Measurements from ENCODE around the gene CLGN.

CLGN gene

GRCh38 chr4:140388015-140388414, 39.4 kb downstream of the CLGN start:
- no peak overlapping the region for H3K4me2 ChIP-seq
- no peak overlapping the region for H3K4me3 ChIP-seq
- no peak for TF ChIP-seq Cebpa-rat (IDR thresholded peaks at IDR 0.05)
- no peak overlapping the region for H3K9ac ChIP-seq
- no peaks in the 10 kb centered on the region for H3K9me3 ChIP-seq (replicated peaks in 1 of 11)
- no peak overlapping the region for H3K27ac ChIP-seq
- H3K27me3 ChIP-seq = no peaks in the 10 kb centered on the region
- peaks cover under 1 to 18% (median 9%) of the 10 kb centered on the region in 11 experiments; a peak in 20 of 22 replicates for H3K36me3 ChIP-seq
- H4K20me1 ChIP-seq = no peaks in the 10 kb centered on the region
- no peaks in the 10 kb centered on the region; a peak in 1 of 20 replicates for H3K4me1 ChIP-seq

- no peaks in the 10 kb centered on the region; a peak in 1 of 20 replicates for H3K4me1 ChIP-seq
- H3K27ac ChIP-seq = no peak overlapping the region
- H3K9ac ChIP-seq = no peak overlapping the region
- peaks cover 24 to 58% (median 41%) of the 10 kb centered on the region in 11 experiments for H3K36me3 ChIP-seq
- no peaks in the 10 kb centered on the region for H3K9me3 ChIP-seq (replicated peaks in 1 of 11)
- H3K4me2 ChIP-seq = no peak overlapping the region
- peaks cover 0 to 7% (median 0%) of the 10 kb centered on the region in 11 experiments; a peak in 4 of 22 replicates for H4K20me1 ChIP-seq
- H3K4me3 ChIP-seq = no peak overlapping the region
- no peak for TF ChIP-seq Cebpa-rat (IDR thresholded peaks at IDR 0.05)
- no peaks in the 10 kb centered on the region for H3K27me3 ChIP-seq
Measured at GRCh38 chr4:140382732-140383131, 44.7 kb downstream of the CLGN start.

DNA sequence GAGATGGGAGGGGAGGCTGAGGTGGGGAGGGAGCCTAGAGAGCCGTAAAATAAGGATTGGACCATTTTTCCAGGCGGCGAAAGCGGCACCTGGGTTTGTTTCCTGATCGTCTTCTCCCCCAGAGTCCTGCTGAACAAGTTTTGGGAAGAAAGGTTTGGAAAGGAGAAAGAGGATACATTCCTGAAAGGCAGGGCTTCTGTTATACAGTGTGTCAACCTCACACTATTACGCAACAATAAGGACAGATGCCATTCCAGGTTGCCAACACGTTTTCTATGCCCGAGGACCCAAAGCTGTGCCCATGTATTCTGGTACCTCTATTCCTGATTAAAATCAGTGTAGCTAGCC, 53.3 kb downstream of the CLGN start:
- Histone ChIP-seq H3K4me1 (peaks cover 16 to 35% (median 25%) of the 10 kb centered on the region in 10 experiments), H4K20me1 (peaks cover 0 to 31% (median 18%) of the 10 kb centered on the region in 11 experiments; a peak in 12 of 22 replicates), H3K9ac (peak overlapping the region; percentile 81 to 92 (median 89)), H3K9me3 (replicated peaks in 1 of 11) (no peaks in the 10 kb centered on the region), H3K36me3 (peaks cover 0 to 3% (median 3%) of the 10 kb centered on the region in 11 experiments; a peak in 15 of 22 replicates), H3K27me3 (no peaks in the 10 kb centered on the region), H3K4me2 (peak overlapping the region; percentile 82 to 98 (median 93)), H3K4me3 (peak overlapping the region; percentile 74 to 95 (median 86)), H3K27ac (peak overlapping the region; percentile 59 to 90 (median 86); a peak in 21 of 22 replicates)
- peak; percentile 55 to 99 (median 95) for TF ChIP-seq Cebpa-rat (IDR thresholded peaks at IDR 0.05)

DNA sequence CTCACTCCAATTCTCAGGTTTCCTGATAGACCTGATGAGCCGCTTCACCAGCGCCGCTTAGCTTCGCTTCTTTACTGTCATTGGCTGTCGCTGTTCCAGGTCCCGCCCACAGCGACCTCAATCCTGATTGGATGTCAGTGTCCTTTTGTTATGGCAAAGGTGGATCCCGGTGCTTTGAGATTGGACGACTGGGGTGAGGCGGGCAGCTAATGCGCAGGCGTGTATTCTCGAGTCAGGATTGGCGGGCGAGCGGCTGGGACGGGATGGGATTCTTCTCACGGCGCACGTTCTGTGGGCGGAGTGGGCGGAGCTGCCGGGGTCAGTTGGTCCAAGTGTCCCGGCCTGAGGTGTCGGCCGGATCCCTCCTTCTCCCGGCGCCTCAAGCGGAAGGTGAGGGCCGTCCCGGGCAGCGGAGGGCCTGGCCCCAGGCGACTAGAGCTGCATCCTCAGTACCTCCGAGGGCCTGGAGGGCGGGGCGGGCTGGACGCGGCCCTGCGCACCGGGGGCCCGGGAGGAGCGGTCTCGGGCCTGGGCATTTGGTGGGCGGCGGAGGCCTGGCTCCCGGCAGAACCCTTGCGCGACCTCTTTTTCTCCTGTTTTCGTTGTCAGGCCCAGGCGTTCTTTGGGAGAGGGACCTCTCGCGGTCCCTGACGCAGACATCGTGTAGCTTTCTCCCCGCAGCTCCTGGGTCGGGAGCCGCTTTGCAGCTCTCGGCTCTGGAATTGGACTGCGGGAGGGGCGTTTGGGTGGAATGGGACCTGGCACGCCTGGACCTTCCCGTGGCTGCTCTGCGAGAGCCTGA, 53.9 kb downstream of the CLGN start, which contains the start of gene SCOC:
Gene SCOC (plus strand): TSS at position 319 of the 802 bp plus-strand sequence. CDS start 5,525 bp downstream, outside the sequence.
- H3K4me1 ChIP-seq = peaks cover 16 to 35% (median 25%) of the 10 kb centered on the region in 10 experiments
- H3K9me3 ChIP-seq (replicated peaks in 1 of 11) = no peaks in the 10 kb centered on the region
- H3K36me3 ChIP-seq = no peaks in the 10 kb centered on the region
- H3K27me3 ChIP-seq = no peaks in the 10 kb centered on the region
- peak within 1 kb of the TSS; percentile 74 to 95 (median 86) for H3K4me3 ChIP-seq
- peak within 1 kb of the TSS; percentile 81 to 92 (median 89) for H3K9ac ChIP-seq
- H4K20me1 ChIP-seq = peaks cover 0 to 29% (median 18%) of the 10 kb centered on the region in 11 experiments; a peak in 12 of 22 replicates
- H3K27ac ChIP-seq = peak within 1 kb of the TSS; percentile 59 to 90 (median 86); a peak in 21 of 22 replicates
- H3K4me2 ChIP-seq = peak within 1 kb of the TSS; percentile 83 to 98 (median 93)
- TF ChIP-seq Cebpa-rat (IDR thresholded peaks at IDR 0.05) = no peak

DNA sequence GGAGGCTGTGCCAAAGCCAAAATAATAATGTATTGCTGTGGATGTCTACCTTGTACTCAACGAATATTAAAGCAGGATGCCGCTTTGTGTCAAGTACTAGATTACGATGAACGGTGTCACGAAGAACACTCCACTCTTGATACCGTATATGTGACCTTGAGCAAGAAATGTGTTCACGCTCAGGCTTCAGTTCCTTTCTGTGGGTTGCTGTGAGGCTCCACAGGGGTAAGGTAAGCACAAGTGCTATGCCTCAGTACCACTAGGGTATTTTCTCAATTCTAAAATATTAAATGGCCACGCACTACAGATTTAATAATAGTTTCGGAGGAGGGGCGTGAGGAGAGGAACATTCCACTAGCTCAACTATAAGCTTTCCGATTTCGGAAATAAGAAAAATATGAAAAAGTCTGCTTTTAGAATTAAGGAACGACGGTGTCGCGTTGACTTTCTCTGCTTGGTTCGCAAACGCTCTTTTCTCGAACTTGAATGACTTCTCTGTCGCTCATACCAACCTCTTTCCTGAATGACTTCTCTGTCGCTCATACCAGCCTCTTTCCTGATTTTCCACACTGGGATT, 54.6 kb downstream of the CLGN start:
- peak overlapping the region; percentile 66 to 92 (median 89) for H3K9ac ChIP-seq
- no peaks in the 10 kb centered on the region for H3K27me3 ChIP-seq
- TF ChIP-seq Cebpa-rat (IDR thresholded peaks at IDR 0.05) = no peak
- peak overlapping the region; percentile 66 to 91 (median 76) for H3K4me2 ChIP-seq
- H3K9me3 ChIP-seq (replicated peaks in 1 of 11) = no peaks in the 10 kb centered on the region
- H3K4me3 ChIP-seq = peak overlapping the region; percentile 74 to 95 (median 86)
- no peaks in the 10 kb centered on the region for H3K36me3 ChIP-seq
- H4K20me1 ChIP-seq = peaks cover 0 to 29% (median 18%) of the 10 kb centered on the region in 11 experiments; a peak in 12 of 22 replicates
- peaks cover 16 to 35% (median 25%) of the 10 kb centered on the region in 10 experiments for H3K4me1 ChIP-seq
- peak overlapping the region; percentile 27 to 90 (median 86); a peak in 21 of 22 replicates for H3K27ac ChIP-seq

DNA sequence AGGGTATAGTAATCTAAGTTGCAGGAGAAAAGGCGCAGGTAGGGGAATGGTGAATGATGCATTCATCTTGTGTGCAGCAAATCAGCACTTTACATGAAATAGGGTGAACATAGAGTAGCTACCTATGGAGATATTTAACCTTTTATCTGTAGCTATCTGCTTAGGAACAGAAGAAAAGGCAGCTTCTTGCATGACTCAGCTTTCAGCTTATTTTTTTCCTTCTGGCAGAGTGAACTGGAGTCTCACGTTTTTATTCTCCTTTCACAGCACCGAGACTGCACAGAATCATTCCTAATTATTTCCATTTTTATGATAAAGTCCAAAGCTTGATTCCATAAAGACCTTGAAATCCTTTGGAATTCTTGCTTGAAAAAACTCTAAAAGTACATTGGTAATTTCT, 58.8 kb downstream of the CLGN start:
- no peaks in the 10 kb centered on the region for H3K36me3 ChIP-seq
- no peak overlapping the region for H3K4me3 ChIP-seq
- no peaks in the 10 kb centered on the region for H3K27me3 ChIP-seq
- no peak overlapping the region for H3K4me2 ChIP-seq
- no peak for TF ChIP-seq Cebpa-rat (IDR thresholded peaks at IDR 0.05)
- H3K9me3 ChIP-seq (replicated peaks in 1 of 11) = no peaks in the 10 kb centered on the region
- H4K20me1 ChIP-seq = no peaks in the 10 kb centered on the region; a peak in 2 of 22 replicates
- no peak overlapping the region for H3K27ac ChIP-seq
- no peak overlapping the region for H3K9ac ChIP-seq
- H3K4me1 ChIP-seq = peaks cover 5 to 7% (median 6%) of the 10 kb centered on the region in 10 experiments; a peak in 19 of 20 replicates

GRCh38 chr4:140367738-140368137, 59.7 kb downstream of the CLGN start:
- no peaks in the 10 kb centered on the region for H4K20me1 ChIP-seq
- H3K4me1 ChIP-seq = peaks cover 4 to 6% (median 6%) of the 10 kb centered on the region in 10 experiments; a peak in 19 of 20 replicates
- H3K27ac ChIP-seq = no peak overlapping the region
- no peaks in the 10 kb centered on the region for H3K36me3 ChIP-seq
- no peak overlapping the region for H3K4me2 ChIP-seq
- H3K9me3 ChIP-seq (replicated peaks in 1 of 11) = no peaks in the 10 kb centered on the region
- H3K4me3 ChIP-seq = no peak overlapping the region
- no peaks in the 10 kb centered on the region for H3K27me3 ChIP-seq
- no peak overlapping the region for H3K9ac ChIP-seq
- TF ChIP-seq Cebpa-rat (IDR thresholded peaks at IDR 0.05) = no peak

DNA sequence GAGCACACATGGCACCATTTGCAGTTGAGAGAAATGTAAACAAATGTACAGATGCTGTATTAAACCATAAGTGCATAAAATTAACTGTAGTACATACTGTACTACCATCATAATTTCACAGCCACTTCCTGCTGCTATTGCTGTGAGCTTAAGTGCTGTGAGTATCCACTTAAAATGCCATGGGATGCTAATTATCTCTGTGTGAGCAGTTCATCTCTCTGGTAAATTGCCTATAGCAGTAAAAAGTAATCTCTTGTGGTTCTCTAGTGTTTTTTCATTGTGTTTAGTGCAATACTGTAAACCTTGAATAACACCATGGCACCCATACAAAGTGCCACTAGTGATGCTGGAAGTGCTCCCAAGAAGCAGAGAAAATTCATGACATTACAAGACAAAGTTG, 63.9 kb downstream of the CLGN start:
- Histone ChIP-seq H3K36me3 (no peaks in the 10 kb centered on the region), H3K27me3 (no peaks in the 10 kb centered on the region), H3K4me2 (no peak overlapping the region), H4K20me1 (no peaks in the 10 kb centered on the region), H3K4me3 (no peak overlapping the region), H3K9me3 (replicated peaks in 1 of 11) (no peaks in the 10 kb centered on the region), H3K4me1 (peaks cover 0 to 16% (median 12%) of the 10 kb centered on the region in 10 experiments; a peak in 18 of 20 replicates), H3K9ac (no peak overlapping the region), H3K27ac (no peak overlapping the region)
- no peak for TF ChIP-seq Cebpa-rat (IDR thresholded peaks at IDR 0.05)

DNA sequence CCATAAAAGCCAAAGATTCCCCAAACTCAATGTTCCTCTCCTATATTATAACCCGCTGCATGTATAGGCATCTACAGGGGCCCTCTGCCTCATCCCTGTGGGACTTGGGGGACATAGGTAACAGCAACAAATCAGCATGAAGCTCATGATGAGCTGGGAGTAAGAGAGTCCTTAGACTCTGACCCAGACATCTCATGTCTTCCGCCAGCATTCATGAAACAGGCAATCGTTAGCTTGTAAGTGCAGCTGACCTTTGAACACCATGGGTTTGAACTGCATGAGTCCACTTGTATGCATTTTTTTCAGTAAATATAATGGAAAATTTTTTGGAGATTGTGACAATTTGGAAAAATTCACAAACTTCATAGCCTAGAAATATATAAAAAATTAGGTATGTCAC, 64.4 kb downstream of the CLGN start:
- H3K4me3 ChIP-seq = no peak overlapping the region
- peaks cover 0 to 19% (median 14%) of the 10 kb centered on the region in 10 experiments; a peak in 18 of 20 replicates for H3K4me1 ChIP-seq
- no peak overlapping the region for H3K9ac ChIP-seq
- H3K4me2 ChIP-seq = no peak overlapping the region
- no peaks in the 10 kb centered on the region for H3K27me3 ChIP-seq
- no peaks in the 10 kb centered on the region for H4K20me1 ChIP-seq
- H3K9me3 ChIP-seq (replicated peaks in 1 of 11) = no peaks in the 10 kb centered on the region
- H3K36me3 ChIP-seq = no peaks in the 10 kb centered on the region
- no peak for TF ChIP-seq Cebpa-rat (IDR thresholded peaks at IDR 0.05)
- no peak overlapping the region for H3K27ac ChIP-seq
